ENCODE results near the gene BACH2. TPM values are rescaled to one million over a fixed set of nuclear protein-coding genes. Genes with fewer than 3 reads are reported as not detected.
A peak's percentile ranks its signal among the peaks of the same experiment; 100 is the strongest.

The BACH2 gene
- total and polyA plus RNA-seq, 2 of the 4 experiments (the other 2 are of a cell fraction), result 1.3 to 1.4 TPM

- H3K4ac ChIP-seq (ENCODE audit: low read depth, low read length), result no peak overlapping the region
- H2BK15ac ChIP-seq (ENCODE audit: low read depth, low read length), result no peak overlapping the region
- peak overlapping the region; percentile 55 for H3K4me2 ChIP-seq (ENCODE audit: low read depth, low read length)
- H3K4me1 ChIP-seq (ENCODE audit: control insufficient read depth, insufficient read depth, low read length), result no peaks in the 10 kb centered on the region; the same call in 1 of the 2 replicates
- H3K79me1 ChIP-seq (ENCODE audit: low read depth in 1 of 2, low read length in 2 of 2), result no peaks in the 10 kb centered on the region
- H3K9me1 ChIP-seq (ENCODE audit: insufficient read depth, low read length), result no peaks in the 10 kb centered on the region
- in situ Hi-C loops (cut with MboI; ENCODE audit: low sequenced_read_pairs), result loop anchor here (5.0 to 10.0 kb wide), 2 partner anchors 90 to 202 kb away; no protein-coding TSS in a partner anchor
- H3K27me3 ChIP-seq (ENCODE audit: control insufficient read depth, insufficient read depth, low read length), result peaks cover 26% of the 10 kb centered on the region
- BruUV-seq (replicated peaks), result no TSS peak
- H2BK5ac ChIP-seq (ENCODE audit: low read depth, low read length, poor library complexity, severe bottlenecking), result no peak overlapping the region
- H4K91ac ChIP-seq (ENCODE audit: insufficient read depth, low read depth, low read length), result no peak overlapping the region; the same call in 1 of the 2 replicates
- H3K27ac ChIP-seq (ENCODE audit: insufficient read depth, low read length), result 0 out of 2 replicates have a peak overlapping the region, but pooled peaks have one; percentile 13
- peak overlapping the region; percentile 56 for H3K4me3 ChIP-seq (ENCODE audit: insufficient read depth, low read depth, low read length)
- H2BK20ac ChIP-seq (ENCODE audit: low read depth, low read length), result no peak overlapping the region
- no peak for ATAC-seq (ENCODE audit: low read depth)
- CTCF ChIA-PET, result no interaction called here
- no peak overlapping the region for H3K56ac ChIP-seq (ENCODE audit: extremely low read depth, insufficient read depth, low read length)
- POLR2A ChIA-PET (ENCODE audit: unreplicated experiment), result no interaction called here
- no peak overlapping the region; the same call in 1 of the 2 replicates for H4K5ac ChIP-seq (ENCODE audit: low read depth, low read length)
- H3K9ac ChIP-seq (ENCODE audit: low read depth, low read length), result peak overlapping the region; percentile 52
- WGBS, 2 experiments (ENCODE audit: extremely low coverage in 2 of 2, insufficient read length in 1 of 2), result 40% methylated on average over 3 of the region's 31 CpGs; no CpG with 5 or more reads in 1 of the 2 experiments
- H2BK120ac ChIP-seq (ENCODE audit: low read depth, low read length), result no peak overlapping the region
- H4K8ac ChIP-seq (ENCODE audit: low read depth in 2 of 2, low read length in 2 of 2), result peak overlapping the region; percentile 45 to 58; a peak in 1 of 4 replicates
- H3K9me3 ChIP-seq (ENCODE audit: control insufficient read depth, insufficient read depth, low read length), result peaks cover 2% of the 10 kb centered on the region; the same call in 1 of the 2 replicates
- intact Hi-C loops (cut with micrococcal nuclease), result loop anchor here (2.0 to 5.0 kb wide), 6 partner anchors 72 to 356 kb away; no protein-coding TSS in a partner anchor
- peak overlapping the region; percentile 89 for H2AFZ ChIP-seq (replicated peaks; ENCODE audit: low read length, poor library complexity)
- H3K36me3 ChIP-seq (ENCODE audit: control insufficient read depth, insufficient read depth, low read length), result no peaks in the 10 kb centered on the region
- H4K20me1 ChIP-seq (ENCODE audit: insufficient read depth, low read length), result no peaks in the 10 kb centered on the region; the same call in 1 of the 2 replicates
- H3K18ac ChIP-seq (ENCODE audit: low read depth, low read length), result no peak overlapping the region
- 0 out of 2 replicates have a peak overlapping the region, but pooled peaks have one; percentile 56 for H3K23ac ChIP-seq (ENCODE audit: low read depth, low read length)
- DNase-seq, result no peak
- no peak overlapping the region for H2AK5ac ChIP-seq (ENCODE audit: low read depth, low read length)
- dilution Hi-C loops (cut with HindIII; ENCODE audit: low sequenced_read_pairs, unreplicated experiment), result no loop called here
- TF ChIP-seq BHLHE40 (IDR thresholded peaks at IDR 0.05; ENCODE audit: low read depth, low read length) (no peak), NFE2L2 (IDR thresholded peaks at IDR 0.05; ENCODE audit: low read depth, low read length) (no peak), MAZ (IDR thresholded peaks at IDR 0.05; ENCODE audit: borderline replicate concordance, low read depth, low read length) (no peak), RCOR1 (IDR thresholded peaks at IDR 0.05; ENCODE audit: insufficient replicate concordance, low read length) (no peak), USF2 (IDR thresholded peaks at IDR 0.05; ENCODE audit: low read depth, low read length) (no peak), CEBPB (IDR thresholded peaks at IDR 0.05; ENCODE audit: low read depth, low read length) (no peak), RFX5 (IDR thresholded peaks at IDR 0.05; ENCODE audit: low read depth, low read length) (no peak), MAFK (IDR thresholded peaks at IDR 0.05; ENCODE audit: low read depth, low read length) (no peak), CTCF (conservative IDR thresholded peaks at IDR 0.05; ENCODE audit: low read depth, low read length) (no peak), ELK1 (IDR thresholded peaks at IDR 0.05; ENCODE audit: borderline replicate concordance, low read depth, low read length) (no peak), FOS (IDR thresholded peaks at IDR 0.05; ENCODE audit: low read depth, low read length) (no peak), POLR2A (IDR thresholded peaks at IDR 0.05; ENCODE audit: low read depth, low read length) (no peak), MXI1 (IDR thresholded peaks at IDR 0.05; ENCODE audit: borderline replicate concordance, low read depth, low read length) (no peak), SMC3 (IDR thresholded peaks at IDR 0.05; ENCODE audit: low read depth, low read length) (no peak)
- H3K14ac ChIP-seq (replicated peaks; ENCODE audit: low read depth, low read length), result no peak overlapping the region
- H2AK9ac ChIP-seq (replicated peaks; ENCODE audit: low read depth, low read length, poor library complexity), result no peak overlapping the region
These were observed 648 bp upstream of the BACH2 start for GRCh38 chr6:90297115-90297866.
